Stimulated activated CD4-positive, alpha-beta T cell treated with anti-CD3 and anti-CD28 coated beads, TNF-alpha, amount 100 ng/mL, for 4 hours (primary cell): Measurements from ENCODE around the gene AGAP1.

Experiments used
- DNase-seq, 3 experiments: peaks; one replicate each; pipeline ENCODE4 v3.0.0-alpha.2; 2020; ENCODE audit warnings: low read depth in 3 of 3

AGAP1 gene

GRCh38 chr2:235920216-235920865, 426.5 kb downstream of the AGAP1 start:
- DNase-seq, result no peak

GRCh38 chr2:235921508-235922191, 427.8 kb downstream of the AGAP1 start:
- no peak for DNase-seq

GRCh38 chr2:235922839-235923238, 429.0 kb downstream of the AGAP1 start:
- no peak for DNase-seq

- DNase-seq, result no peak
Observed at GRCh38 chr2:235923859-235924674, 430.2 kb downstream of the AGAP1 start.

GRCh38 chr2:235924675-235925063, 430.8 kb downstream of the AGAP1 start:
- no peak for DNase-seq

GRCh38 chr2:235925250-235925919, 431.5 kb downstream of the AGAP1 start:
- no peak for DNase-seq

- no peak for DNase-seq
Observed at GRCh38 chr2:235926229-235926628, 432.4 kb downstream of the AGAP1 start.

- DNase-seq, result no peak
Observed at GRCh38 chr2:235928751-235929370, 435.0 kb downstream of the AGAP1 start.

- no peak for DNase-seq
Observed at GRCh38 chr2:235930701-235931100, 436.9 kb downstream of the AGAP1 start.

- DNase-seq, result no peak
Observed at GRCh38 chr2:235931676-235932075, 437.8 kb downstream of the AGAP1 start.

GRCh38 chr2:235934059-235934773, 440.4 kb downstream of the AGAP1 start:
- no peak for DNase-seq

GRCh38 chr2:235934774-235935484, 441.1 kb downstream of the AGAP1 start:
- no peak for DNase-seq

GRCh38 chr2:235935773-235936172, 441.9 kb downstream of the AGAP1 start:
- DNase-seq, result no peak

GRCh38 chr2:235936493-235936892, 442.6 kb downstream of the AGAP1 start:
- no peak for DNase-seq

- DNase-seq, result no peak
Observed at GRCh38 chr2:235937087-235937486, 443.2 kb downstream of the AGAP1 start.

GRCh38 chr2:235937526-235937925, 443.7 kb downstream of the AGAP1 start:
- no peak for DNase-seq

GRCh38 chr2:235937936-235938335, 444.1 kb downstream of the AGAP1 start:
- DNase-seq, result no peak

GRCh38 chr2:235938611-235939010, 444.8 kb downstream of the AGAP1 start:
- no peak for DNase-seq

GRCh38 chr2:235939471-235939870, 445.6 kb downstream of the AGAP1 start:
- DNase-seq, result no peak

GRCh38 chr2:235940330-235940729, 446.5 kb downstream of the AGAP1 start:
- no peak for DNase-seq
